Measurements from ENCODE around the gene SDK2.

Gene SDK2

GRCh38 chr17:73324160-73324475 is 320.1 kb downstream of the SDK2 start:
- no peak for DNase-seq (ENCODE audit: low read depth in 1 of 2, low spot score in 1 of 2)
- Histone ChIP-seq H3K27me3 (ENCODE audit: insufficient read depth, poor library complexity, severe bottlenecking) (no peaks in the 10 kb centered on the region), H3K4me3 (replicated peaks; ENCODE audit: insufficient read depth, low read length) (no peak overlapping the region), H3K27ac (replicated peaks) (no peak overlapping the region)
- no peak for TF ChIP-seq SPI1 (IDR thresholded peaks at IDR 0.05; ENCODE audit: borderline replicate concordance, low read depth)
- TF ChIP-seq GABPA (IDR thresholded peaks at IDR 0.05; ENCODE audit: low read depth): no peak
- TF ChIP-seq POLR2AphosphoS5 (IDR thresholded peaks at IDR 0.05; ENCODE audit: low read depth): no peak
- TF ChIP-seq REST (IDR thresholded peaks at IDR 0.05; ENCODE audit: insufficient replicate concordance, low read depth): no peak
- no peak for TF ChIP-seq CTCF (IDR thresholded peaks at IDR 0.05; ENCODE audit: insufficient read depth, low read length)

- Histone ChIP-seq H3K27me3 (ENCODE audit: insufficient read depth, poor library complexity, severe bottlenecking) (no peaks in the 10 kb centered on the region), H3K27ac (replicated peaks) (no peak overlapping the region), H3K4me3 (replicated peaks; ENCODE audit: insufficient read depth, low read length) (no peak overlapping the region)
- TF ChIP-seq GABPA (IDR thresholded peaks at IDR 0.05; ENCODE audit: low read depth) (no peak), REST (IDR thresholded peaks at IDR 0.05; ENCODE audit: insufficient replicate concordance, low read depth) (no peak), CTCF (IDR thresholded peaks at IDR 0.05; ENCODE audit: insufficient read depth, low read length) (no peak), SPI1 (IDR thresholded peaks at IDR 0.05; ENCODE audit: borderline replicate concordance, low read depth) (no peak), POLR2AphosphoS5 (IDR thresholded peaks at IDR 0.05; ENCODE audit: low read depth) (no peak)
- DNase-seq (ENCODE audit: low read depth in 1 of 2, low spot score in 1 of 2): no peak
Observed at GRCh38 chr17:73323409-73324159, 320.7 kb downstream of the SDK2 start.

DNA sequence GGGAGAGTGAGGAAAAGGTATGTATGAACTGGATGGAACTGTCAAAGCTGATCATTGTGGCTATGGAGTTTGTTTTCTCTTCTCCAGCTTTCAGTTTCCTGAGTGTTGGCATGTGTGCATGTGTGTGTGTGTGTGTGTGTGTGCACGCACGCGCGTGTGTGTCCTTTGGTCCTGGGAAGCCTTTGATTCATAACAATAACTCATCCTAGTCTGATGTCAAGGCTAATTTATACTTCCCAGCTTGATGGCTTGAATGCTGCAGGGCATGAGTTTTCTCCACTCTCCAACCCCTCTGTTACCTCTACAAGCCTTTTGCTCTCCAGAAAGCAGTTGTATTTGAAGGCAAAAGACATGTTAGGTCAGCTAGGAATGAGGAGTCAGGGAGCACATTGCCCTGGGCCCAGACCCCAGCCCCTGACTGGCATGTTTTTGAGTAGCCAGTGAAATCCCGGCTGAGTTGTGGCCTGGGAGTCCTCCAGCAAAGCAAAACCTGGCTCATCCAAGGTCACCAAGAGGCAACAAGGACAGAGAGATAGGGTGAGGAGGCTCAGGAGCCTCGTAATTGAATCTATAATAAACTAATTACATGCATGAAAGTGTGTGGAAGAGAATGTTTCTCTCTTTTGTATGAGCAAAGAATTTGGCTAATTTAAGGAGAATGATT is 323.5 kb downstream of the SDK2 start:
- TF ChIP-seq GABPA (IDR thresholded peaks at IDR 0.05; ENCODE audit: low read depth): no peak
- no peak for TF ChIP-seq POLR2AphosphoS5 (IDR thresholded peaks at IDR 0.05; ENCODE audit: low read depth)
- Histone ChIP-seq H3K27ac (replicated peaks) (no peak overlapping the region), H3K27me3 (ENCODE audit: insufficient read depth, poor library complexity, severe bottlenecking) (no peaks in the 10 kb centered on the region), H3K4me3 (replicated peaks; ENCODE audit: insufficient read depth, low read length) (no peak overlapping the region)
- no peak for DNase-seq (ENCODE audit: low read depth in 1 of 2, low spot score in 1 of 2)

- no peak for TF ChIP-seq GABPA (IDR thresholded peaks at IDR 0.05; ENCODE audit: low read depth)
- TF ChIP-seq REST (IDR thresholded peaks at IDR 0.05; ENCODE audit: insufficient replicate concordance, low read depth): no peak
- no peak for TF ChIP-seq CTCF (IDR thresholded peaks at IDR 0.05; ENCODE audit: insufficient read depth, low read length)
- no peak for TF ChIP-seq SPI1 (IDR thresholded peaks at IDR 0.05; ENCODE audit: borderline replicate concordance, low read depth)
- TF ChIP-seq POLR2AphosphoS5 (IDR thresholded peaks at IDR 0.05; ENCODE audit: low read depth): no peak
- no peak for DNase-seq (ENCODE audit: low read depth in 1 of 2, low spot score in 1 of 2)
- Histone ChIP-seq H3K27me3 (ENCODE audit: insufficient read depth, poor library complexity, severe bottlenecking) (no peaks in the 10 kb centered on the region), H3K27ac (replicated peaks) (no peak overlapping the region), H3K4me3 (replicated peaks; ENCODE audit: insufficient read depth, low read length) (no peak overlapping the region)
Observed at GRCh38 chr17:73319766-73320165, 324.5 kb downstream of the SDK2 start.
